Measurements from ENCODE around the gene PBRM1. TPM values are rescaled to one million over a fixed set of nuclear protein-coding genes. Genes with fewer than 3 reads are reported as not detected.

The PBRM1 gene
- total and polyA plus RNA-seq, 2 of the 13 experiments (the other 11 are each of a cell fraction or from before 2014, with no cell fraction given) = 10.9 to 33.2 TPM

- DNase-seq (ENCODE audit: low spot score) = no peak
- Histone ChIP-seq H3K9me3 (ENCODE audit: low read length) (no peaks in the 10 kb centered on the region), H3K4me3 (replicated peaks in 1 of 3; ENCODE audit: insufficient read depth in 1 of 3, low read depth in 2 of 3, low read length in 3 of 3) (peak overlapping the region; percentile 54 to 86 (median 62)), H4K20me1 (ENCODE audit: insufficient read depth, low read length) (peaks cover 13% of the 10 kb centered on the region), H3K4me1 (ENCODE audit: insufficient read depth, low read length) (peaks cover 54% of the 10 kb centered on the region), H3K27me3 (ENCODE audit: control insufficient read depth in 1 of 2, insufficient read depth in 2 of 2, low read length in 2 of 2) (no peaks in the 10 kb centered on the region; a peak in 1 of 5 replicates), H2AFZ (ENCODE audit: low read length) (no peak overlapping the region), H3K4me2 (ENCODE audit: low read depth, low read length) (peak overlapping the region; percentile 98), H3K79me2 (ENCODE audit: insufficient read depth, low read length) (peaks cover 52% of the 10 kb centered on the region), H3K27ac (ENCODE audit: extremely low read length, insufficient read depth, low read length) (peak overlapping the region; percentile 87), H3K9ac (ENCODE audit: insufficient read depth, low read depth, low read length) (peak overlapping the region; percentile 93), H3K36me3 (replicated peaks in 1 of 2; ENCODE audit: control insufficient read depth in 1 of 2, insufficient read depth in 2 of 2, low read length in 2 of 2) (peaks cover 0 to 18% of the 10 kb centered on the region in 2 experiments; a peak in 3 of 5 replicates)
- no peak for FAIRE-seq
- BruUV-seq (replicated peaks) = TSS peak; percentile 60
- in situ Hi-C loops (cut with HindIII; ENCODE audit: extremely low pct_ligation_motif_present, low pct_unique_long_range_greater_than_20kb) (no loop called here), intact Hi-C loops (cut with micrococcal nuclease; ENCODE audit: unreplicated experiment) (no loop called here)
- ATAC-seq = peak; percentile 0
- 0% methylated on average over 3 of the region's 6 CpGs for WGBS (ENCODE audit: low lambda C conversion rate)
- POLR2A ChIA-PET = no interaction called here
- CTCF ChIA-PET (ENCODE audit: low intra/inter-chr PET ratio, low total read pairs) = no interaction called here
- TF ChIP-seq TMF1 (CRISPR knock-in tag; IDR thresholded peaks at IDR 0.05; ENCODE audit: low read depth) = no peak
- TF ChIP-seq DNMT3B (CRISPR knock-in tag; conservative IDR thresholded peaks at IDR 0.05) = peak; percentile 85; the same call in 1 of the 2 replicates
- TF ChIP-seq ZSCAN30 (CRISPR knock-in tag; IDR thresholded peaks at IDR 0.05) = no peak
- 0 out of 2 replicates have a peak, but pooled peaks have one; percentile 5 for TF ChIP-seq ZNF547 (CRISPR knock-in tag; IDR thresholded peaks at IDR 0.05)
- 0 out of 2 replicates have a peak, but pooled peaks have one; percentile 74 for TF ChIP-seq FOXO4 (CRISPR knock-in tag; conservative IDR thresholded peaks at IDR 0.05)
- TF ChIP-seq SMYD3 (CRISPR knock-in tag; IDR thresholded peaks at IDR 0.05) = 0 out of 2 replicates have a peak, but pooled peaks have one; percentile 71
- TF ChIP-seq ZNF703 (CRISPR knock-in tag; IDR thresholded peaks at IDR 0.05; ENCODE audit: borderline replicate concordance) = no peak
- no peak for TF ChIP-seq ZNF737 (CRISPR knock-in tag; IDR thresholded peaks at IDR 0.05; ENCODE audit: borderline replicate concordance)
- TF ChIP-seq TRIM22 (IDR thresholded peaks at IDR 0.05) = no peak
- 0 out of 2 replicates have a peak, but pooled peaks have one; percentile 57 for TF ChIP-seq ZNF484 (CRISPR knock-in tag; IDR thresholded peaks at IDR 0.05; ENCODE audit: borderline replicate concordance, low read depth)
- TF ChIP-seq MTF2 (CRISPR knock-in tag; IDR thresholded peaks at IDR 0.05; ENCODE audit: borderline replicate concordance) = no peak
- TF ChIP-seq, protein P1, sequence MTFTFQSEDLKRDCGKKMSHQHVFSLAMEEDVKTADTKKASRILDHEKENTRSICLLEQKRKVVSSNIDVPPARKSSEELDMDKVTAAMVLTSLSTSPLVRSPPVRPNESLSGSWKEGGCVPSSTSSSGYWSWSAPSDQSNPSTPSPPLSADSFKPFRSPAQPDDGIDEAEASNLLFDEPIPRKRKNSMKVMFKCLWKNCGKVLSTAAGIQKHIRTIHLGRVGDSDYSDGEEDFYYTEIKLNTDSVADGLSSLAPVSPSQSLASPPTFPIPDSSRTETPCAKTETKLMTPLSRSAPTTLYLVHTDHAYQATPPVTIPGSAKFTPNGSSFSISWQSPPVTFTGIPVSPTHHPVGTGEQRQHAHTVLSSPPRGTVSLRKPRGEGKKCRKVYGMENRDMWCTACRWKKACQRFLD (CRISPR knock-in tag; IDR thresholded peaks at IDR 0.05; ENCODE audit: borderline replicate concordance) = no peak
- TF ChIP-seq ZNF841 (CRISPR knock-in tag; IDR thresholded peaks at IDR 0.05; ENCODE audit: borderline replicate concordance) = no peak
- no peak for TF ChIP-seq NR2F6 (IDR thresholded peaks at IDR 0.05)
- TF ChIP-seq NR2F6 (CRISPR knock-in tag; IDR thresholded peaks at IDR 0.05) = 0 out of 2 replicates have a peak, but pooled peaks have one; percentile 43
- TF ChIP-seq ZBTB38 (CRISPR knock-in tag; IDR thresholded peaks at IDR 0.05) = peak; percentile 1; the same call in 1 of the 2 replicates
- TF ChIP-seq ELF1 (CRISPR knock-in tag; IDR thresholded peaks at IDR 0.05) = no peak
- no peak for TF ChIP-seq ZNF136 (CRISPR knock-in tag; IDR thresholded peaks at IDR 0.05; ENCODE audit: low read depth)
- no peak for TF ChIP-seq ELK4 (CRISPR knock-in tag; IDR thresholded peaks at IDR 0.05; ENCODE audit: borderline replicate concordance)
These were observed 148.5 kb downstream of the PBRM1 start for GRCh38 chr3:52537165-52537620.
